ENCODE results near the gene PPP2R3A.

The PPP2R3A gene

GRCh38 chr3:135991621-135992020 lies 26.1 kb downstream of the PPP2R3A start:
- no peak overlapping the region for H3K4me3 ChIP-seq (ENCODE audit: low read depth, low read length)
- peak; percentile 55 for DNase-seq (ENCODE audit: low read depth, low spot score)
- TF ChIP-seq CTCF (IDR thresholded peaks at IDR 0.05; ENCODE audit: low read depth, low read length) = no peak
- in situ Hi-C loops (cut with HindIII; ENCODE audit: low sequenced_read_pairs) = no loop called here

GRCh38 chr3:135992072-135992471 lies 26.5 kb downstream of the PPP2R3A start:
- no peak overlapping the region for H3K4me3 ChIP-seq (ENCODE audit: low read depth, low read length)

GRCh38 chr3:135994708-135995337 lies 29.3 kb downstream of the PPP2R3A start:
- no peak overlapping the region for H3K4me3 ChIP-seq (ENCODE audit: low read depth, low read length)
- no peak for DNase-seq (ENCODE audit: low read depth, low spot score)
- in situ Hi-C loops (cut with HindIII; ENCODE audit: low sequenced_read_pairs) = no loop called here

More at GRCh38 chr3:135992072-135992471, 26.5 kb downstream of the PPP2R3A start:
- in situ Hi-C loops (cut with HindIII; ENCODE audit: low sequenced_read_pairs) = no loop called here
- TF ChIP-seq CTCF (IDR thresholded peaks at IDR 0.05; ENCODE audit: low read depth, low read length) = no peak
- peak; percentile 91 for DNase-seq (ENCODE audit: low read depth, low spot score)

GRCh38 chr3:135995766-135996165 lies 30.2 kb downstream of the PPP2R3A start:
- TF ChIP-seq CTCF (IDR thresholded peaks at IDR 0.05; ENCODE audit: low read depth, low read length) = no peak
- no peak for DNase-seq (ENCODE audit: low read depth, low spot score)
- H3K4me3 ChIP-seq (ENCODE audit: low read depth, low read length) = no peak overlapping the region
- in situ Hi-C loops (cut with HindIII; ENCODE audit: low sequenced_read_pairs) = no loop called here

More at GRCh38 chr3:135994708-135995337, 29.3 kb downstream of the PPP2R3A start:
- TF ChIP-seq CTCF (IDR thresholded peaks at IDR 0.05; ENCODE audit: low read depth, low read length) = no peak

- TF ChIP-seq CTCF (IDR thresholded peaks at IDR 0.05; ENCODE audit: low read depth, low read length) = no peak
- in situ Hi-C loops (cut with HindIII; ENCODE audit: low sequenced_read_pairs) = no loop called here
- DNase-seq (ENCODE audit: low read depth, low spot score) = no peak
- no peak overlapping the region for H3K4me3 ChIP-seq (ENCODE audit: low read depth, low read length)
Measured at GRCh38 chr3:135997554-135998320, 32.2 kb downstream of the PPP2R3A start.

GRCh38 chr3:136008221-136008620 lies 42.7 kb downstream of the PPP2R3A start:
- TF ChIP-seq CTCF (IDR thresholded peaks at IDR 0.05; ENCODE audit: low read depth, low read length) = no peak
- no peak for DNase-seq (ENCODE audit: low read depth, low spot score)
- in situ Hi-C loops (cut with HindIII; ENCODE audit: low sequenced_read_pairs) = no loop called here
- H3K4me3 ChIP-seq (ENCODE audit: low read depth, low read length) = no peak overlapping the region
